Caco-2 (cell line): Measurements from ENCODE around the gene STXBP2. TPM values are rescaled to one million over a fixed set of nuclear protein-coding genes. Genes with fewer than 3 reads are reported as not detected.

Source experiments
- BruUV-seq: library from RNA; stranded (reverse); fragments of 400-500 nt; replicated peaks from 2 replicates; lab custom pipeline; 2021; lab: Mats Ljungman, UMichigan
- CTCF ChIA-PET: fragments of 300-600 bp; sonication (Branson Sonifier 250); formaldehyde crosslinking; loops from one replicate; lab custom pipeline; 2022; ENCODE audit warnings: antibody characterized with exemption; lab: Charles Lee
- POLR2A ChIA-PET: fragments of 300-600 bp; sonication (Branson Sonifier 250); formaldehyde crosslinking; loops from one replicate; lab custom pipeline; 2022; ENCODE audit warnings: antibody characterized with exemption; lab: Charles Lee
- DNase-seq, 2 experiments: peaks; one replicate each; pipeline versions ENCODE4 v3.0.0 to v3.0.0-alpha.2; 2020 to 2022
- H3K27me3 ChIP-seq: replicated peaks from 2 replicates; pipeline ENCODE4 v1.6.0; 2011; ENCODE audit warnings: low read length; ENCODE audit not compliant: control insufficient read depth, insufficient read depth
- H3K36me3 ChIP-seq: 2 replicates; pipeline ENCODE4 v1.5.1; 2011; ENCODE audit warnings: low read length; ENCODE audit not compliant: control insufficient read depth, insufficient read depth
- H3K4me1 ChIP-seq: fragments of 250-450 bp; sonication (Bioruptor Pico); 2 replicates; pipeline ENCODE4 v1.5.1; 2020; ENCODE audit warnings: mild to moderate bottlenecking
- H3K4me3 ChIP-seq: 2 replicates; pipeline ENCODE4 v1.5.1; 2011; ENCODE audit warnings: low read depth, mild to moderate bottlenecking, control low read depth, low read length
- H3K9me3 ChIP-seq: fragments of 250-450 bp; sonication (Bioruptor Pico); 2 replicates; pipeline ENCODE4 v1.5.1; 2020; ENCODE audit warnings: mild to moderate bottlenecking, moderate library complexity
- H3K27ac Mint-ChIP-seq: one replicate; pipeline ENCODE4 v1.8.0; 2022; ENCODE audit warnings: mixed read lengths; ENCODE audit not compliant: unreplicated experiment
- H3K27me3 Mint-ChIP-seq: one replicate; pipeline ENCODE4 v1.8.0; 2022; ENCODE audit warnings: mixed read lengths; ENCODE audit not compliant: insufficient read depth, unreplicated experiment
- H3K36me3 Mint-ChIP-seq: one replicate; pipeline ENCODE4 v1.8.0; 2022; ENCODE audit warnings: mild to moderate bottlenecking, mixed read lengths; ENCODE audit not compliant: insufficient read depth, unreplicated experiment
- H3K4me1 Mint-ChIP-seq: one replicate; pipeline ENCODE4 v1.8.0; 2022; ENCODE audit warnings: low read depth, mixed read lengths; ENCODE audit not compliant: unreplicated experiment
- H3K4me3 Mint-ChIP-seq: one replicate; pipeline ENCODE4 v1.8.0; 2022; ENCODE audit warnings: mild to moderate bottlenecking, moderate library complexity, mixed read lengths; ENCODE audit not compliant: unreplicated experiment
- H3K9me3 Mint-ChIP-seq: one replicate; pipeline ENCODE4 v1.8.0; 2022; ENCODE audit warnings: mixed read lengths; ENCODE audit not compliant: unreplicated experiment
- CTCF ChIP-seq, 2 experiments: fragments of 200-600 bp in 1 of 2; IDR thresholded peaks; 1 replicate in 1 of 2; 2 replicates in 1 of 2; pipeline versions ENCODE4 v1.5.1 to v1.8.0; 2011 to 2022; ENCODE audit warnings: antibody characterized with exemption in 1 of 2, control low read depth in 1 of 2, inconsistent platforms in 1 of 2, low read depth in 1 of 2, low read length in 1 of 2, mild to moderate bottlenecking in 1 of 2, moderate library complexity in 1 of 2; ENCODE audit not compliant: insufficient read depth in 1 of 2, severe bottlenecking in 1 of 2, unreplicated experiment in 1 of 2
- intact Hi-C: fragments of 100-400 bp; cut with micrococcal nuclease; formaldehyde crosslinking; loops from one replicate; pipeline ENCODE4 v1.10.0; 2022; ENCODE audit not compliant: unreplicated experiment
- total RNA-seq: library from RNA; stranded (reverse); gene quantifications from 2 replicates; pipeline ENCODE4 v1.2.3, GENCODE V29; 2022

The STXBP2 gene
- total RNA-seq, 1 experiment from 2014 or later, result 113 TPM

GRCh38 chr19:7606289-7606688 is 30.6 kb upstream of the STXBP2 start:
- Histone ChIP-seq H3K36me3 (no peaks in the 10 kb centered on the region; the same call in none of the 2 replicates), H3K9me3 (no peaks in the 10 kb centered on the region), H3K27me3 (no peaks in the 10 kb centered on the region), H3K4me1 (no peaks in the 10 kb centered on the region), H3K4me3 (no peak overlapping the region)
- ChIA-PET POLR2A (interaction anchor here (1.4 kb wide), 1 partner anchor 23 kb away, joined by 4 read pairs; the partner anchor contains the start of genes PET100 and XAB2), CTCF (interaction anchor here (2.0 kb wide), 1 partner anchor 38 kb away, joined by 11 read pairs; no protein-coding TSS in a partner anchor)
- H3K9me3 Mint-ChIP-seq, result peaks cover 11% of the 10 kb centered on the region
- DNase-seq, result no peak
- no peaks in the 10 kb centered on the region for H3K27me3 Mint-ChIP-seq
- intact Hi-C loops, result no loop called here
- TF ChIP-seq CTCF (IDR thresholded peaks at IDR 0.05; ENCODE audit: insufficient read depth in 1 of 2, low read depth in 1 of 2, low read length in 1 of 2, severe bottlenecking in 1 of 2, unreplicated experiment in 1 of 2), result no peak
- H3K4me1 Mint-ChIP-seq, result no peaks in the 10 kb centered on the region
- no peak overlapping the region for H3K27ac Mint-ChIP-seq
- peaks cover 76% of the 10 kb centered on the region for H3K36me3 Mint-ChIP-seq
- BruUV-seq, result no TSS peak
- H3K4me3 Mint-ChIP-seq, result no peak overlapping the region

GRCh38 chr19:7607212-7607873 is 29.6 kb upstream of the STXBP2 start:
- Histone ChIP-seq H3K9me3 (no peaks in the 10 kb centered on the region), H3K36me3 (no peaks in the 10 kb centered on the region; the same call in none of the 2 replicates), H3K4me3 (no peak overlapping the region), H3K27me3 (no peaks in the 10 kb centered on the region), H3K4me1 (no peaks in the 10 kb centered on the region)
- no peak for TF ChIP-seq CTCF (IDR thresholded peaks at IDR 0.05; ENCODE audit: insufficient read depth in 1 of 2, low read depth in 1 of 2, low read length in 1 of 2, severe bottlenecking in 1 of 2, unreplicated experiment in 1 of 2)
- CTCF ChIA-PET, result no interaction called here
- H3K27ac Mint-ChIP-seq, result no peak overlapping the region
- H3K36me3 Mint-ChIP-seq, result peaks cover 71% of the 10 kb centered on the region
- BruUV-seq, result no TSS peak
- intact Hi-C loops, result no loop called here
- peaks cover 11% of the 10 kb centered on the region for H3K9me3 Mint-ChIP-seq
- POLR2A ChIA-PET, result no interaction called here
- H3K4me3 Mint-ChIP-seq, result no peak overlapping the region
- H3K4me1 Mint-ChIP-seq, result no peaks in the 10 kb centered on the region
- H3K27me3 Mint-ChIP-seq, result no peaks in the 10 kb centered on the region
- DNase-seq, result no peak

DNA sequence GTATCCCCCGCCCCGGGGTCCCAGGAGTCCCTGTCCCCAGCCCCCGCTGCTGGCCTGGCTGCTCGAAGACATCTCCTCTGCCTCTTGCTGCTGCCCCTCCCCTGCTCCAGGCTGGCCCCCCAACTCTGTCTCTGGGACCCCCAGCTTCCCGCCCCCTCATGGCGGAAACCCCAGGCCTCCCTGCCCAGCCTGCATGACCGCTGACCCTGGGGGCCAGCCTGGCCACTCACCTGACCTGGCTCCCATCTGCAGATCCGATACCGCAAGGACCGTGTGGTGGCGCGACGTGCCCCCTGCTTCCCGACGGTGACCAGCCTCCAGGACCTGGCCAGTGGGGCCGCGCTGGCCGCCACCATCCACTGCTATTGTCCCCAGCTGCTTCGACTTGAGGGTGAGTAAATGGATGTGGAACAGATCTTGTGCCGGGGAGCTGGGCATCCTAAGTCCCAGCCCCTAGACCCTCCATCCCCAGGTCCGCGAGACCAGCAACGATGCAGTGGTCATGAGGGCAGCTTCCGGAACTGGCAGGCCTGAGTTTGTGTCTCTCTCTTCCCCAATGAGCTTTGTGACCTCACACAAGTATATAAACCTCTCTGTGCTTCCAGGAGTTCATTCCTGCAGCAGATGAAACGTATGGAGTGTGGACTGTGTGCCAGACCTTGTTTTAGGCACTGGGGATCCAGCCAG is 28.9 kb upstream of the STXBP2 start:
- BruUV-seq, result no TSS peak
- no peak for DNase-seq
- no peak overlapping the region for H3K4me3 ChIP-seq
- POLR2A ChIA-PET, result no interaction called here
- no peak overlapping the region for H3K27ac Mint-ChIP-seq
- no peaks in the 10 kb centered on the region; the same call in none of the 2 replicates for H3K36me3 ChIP-seq
- intact Hi-C loops, result no loop called here
- H3K27me3 ChIP-seq, result no peaks in the 10 kb centered on the region
- no peak overlapping the region for H3K4me3 Mint-ChIP-seq
- no peaks in the 10 kb centered on the region for H3K4me1 ChIP-seq
- H3K4me1 Mint-ChIP-seq, result no peaks in the 10 kb centered on the region
- H3K9me3 ChIP-seq, result no peaks in the 10 kb centered on the region
- TF ChIP-seq CTCF (IDR thresholded peaks at IDR 0.05; ENCODE audit: insufficient read depth in 1 of 2, low read depth in 1 of 2, low read length in 1 of 2, severe bottlenecking in 1 of 2, unreplicated experiment in 1 of 2), result no peak
- CTCF ChIA-PET, result no interaction called here
- peaks cover 70% of the 10 kb centered on the region for H3K36me3 Mint-ChIP-seq
- H3K9me3 Mint-ChIP-seq, result peaks cover 11% of the 10 kb centered on the region
- no peaks in the 10 kb centered on the region for H3K27me3 Mint-ChIP-seq
